Suprapubic skin (tissue), 4 donors: ENCODE results near the gene ATP13A3. TPM values are rescaled to one million over a fixed set of nuclear protein-coding genes. Genes with fewer than 3 reads are reported as not detected.

Experiments used
- DNase-seq, 2 donors: peaks; one replicate each; pipeline ENCODE4 v3.0.0-alpha.2; 2019; ENCODE audit warnings: low spot score in 2 of 2
- H3K27ac ChIP-seq: fragments of 200-600 bp; sonication (generic); one replicate; pipeline ENCODE4 v1.5.1; 2019
- H3K27me3 ChIP-seq: fragments of 200-600 bp; sonication (generic); one replicate; pipeline ENCODE4 v1.5.1; 2019
- H3K36me3 ChIP-seq: fragments of 200-600 bp; sonication (generic); one replicate; pipeline ENCODE4 v1.5.1; 2019
- H3K4me1 ChIP-seq: fragments of 200-600 bp; sonication (generic); one replicate; pipeline ENCODE4 v1.5.1; 2019
- H3K4me3 ChIP-seq: fragments of 200-600 bp; sonication (generic); one replicate; pipeline ENCODE4 v1.5.1; 2019; ENCODE audit warnings: mild to moderate bottlenecking
- H3K9me3 ChIP-seq: fragments of 200-600 bp; sonication (generic); one replicate; pipeline ENCODE4 v1.5.1; 2019
- EP300 ChIP-seq: sonication (generic); formaldehyde crosslinking; IDR thresholded peaks from one replicate; pipeline ENCODE4 v1.6.1; 2017; ENCODE audit warnings: antibody characterized with exemption
- POLR2A ChIP-seq, 2 donors: fragments of 450-650 bp; IDR thresholded peaks; one replicate each; pipeline ENCODE4 v1.6.1; 2017; ENCODE audit warnings: antibody characterized with exemption in 2 of 2, mild to moderate bottlenecking in 2 of 2, moderate library complexity in 2 of 2
- POLR2AphosphoS5 ChIP-seq, 3 donors: sonication (generic); formaldehyde crosslinking; IDR thresholded peaks; one replicate each; pipeline ENCODE4 v1.6.1; 2017; ENCODE audit warnings: antibody characterized with exemption in 3 of 3
- WGBS: methylation state at CpG from one replicate; pipeline ENCODE4 v1.1.5; 2018; 5-methylcytosine and 5-hydroxymethylcytosine counted together
- total RNA-seq, 4 donors: library from RNA; depleted of rRNA; stranded (reverse); fragments of >200 nt; gene quantifications; one replicate each; pipeline ENCODE4 v1.1.0, GENCODE V29; 2016
- TF ChIP-seq, protein P1 (sequence below), 2 donors: fragments of 200-600 bp in 1 of 2; fragments of 450-650 bp in 1 of 2; sonication (generic) in 1 of 2; IDR thresholded peaks; one replicate each; pipeline ENCODE4 v1.5.1; 2016 to 2019; ENCODE audit warnings: antibody characterized with exemption in 2 of 2, mild to moderate bottlenecking in 1 of 2, moderate library complexity in 1 of 2

The ATP13A3 gene
- total RNA-seq, 4 donors from 2014 or later: 49.3 to 76.0 (median 64.0) TPM

DNA sequence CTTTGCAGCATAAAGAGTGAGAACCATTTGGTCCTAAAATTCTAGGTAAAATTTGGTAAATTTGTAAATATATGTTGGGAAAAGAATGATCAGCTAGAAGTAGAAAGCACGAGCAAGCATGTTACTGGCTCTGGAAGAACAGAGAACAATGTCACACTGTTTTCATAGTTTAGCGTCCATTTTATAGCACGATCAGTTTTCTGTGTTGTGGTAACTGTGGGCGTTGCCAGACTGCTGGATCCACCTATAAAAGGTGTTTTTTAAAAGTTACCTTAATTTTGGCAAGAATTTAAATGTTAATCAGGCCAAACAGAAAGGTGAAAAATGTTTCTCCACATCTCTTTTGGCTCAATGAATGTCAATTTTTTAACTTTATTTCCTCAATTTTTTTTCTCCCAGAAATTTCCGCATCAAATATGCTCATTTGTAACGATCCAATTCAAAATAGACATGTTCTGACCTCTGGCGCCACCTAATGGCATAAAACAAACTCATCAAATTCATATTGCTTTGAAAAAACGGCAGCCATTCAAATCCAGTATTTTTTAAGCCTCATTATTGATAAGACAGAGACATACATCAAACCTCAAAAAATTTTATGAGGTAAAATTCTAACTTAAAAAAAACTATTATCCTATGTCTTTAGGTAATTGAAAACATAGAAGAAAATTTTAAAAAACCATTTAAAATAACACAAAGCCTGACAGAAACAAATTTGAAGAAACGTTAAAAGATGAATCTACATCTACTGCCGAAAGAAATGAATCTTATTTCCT is 82.2 kb downstream of the ATP13A3 start:
- no peak overlapping the region for H3K4me3 ChIP-seq
- no peaks in the 10 kb centered on the region for H3K9me3 ChIP-seq
- no peak overlapping the region for H3K27ac ChIP-seq
- H3K27me3 ChIP-seq: peaks cover 6% of the 10 kb centered on the region
- TF ChIP-seq, protein P1, sequence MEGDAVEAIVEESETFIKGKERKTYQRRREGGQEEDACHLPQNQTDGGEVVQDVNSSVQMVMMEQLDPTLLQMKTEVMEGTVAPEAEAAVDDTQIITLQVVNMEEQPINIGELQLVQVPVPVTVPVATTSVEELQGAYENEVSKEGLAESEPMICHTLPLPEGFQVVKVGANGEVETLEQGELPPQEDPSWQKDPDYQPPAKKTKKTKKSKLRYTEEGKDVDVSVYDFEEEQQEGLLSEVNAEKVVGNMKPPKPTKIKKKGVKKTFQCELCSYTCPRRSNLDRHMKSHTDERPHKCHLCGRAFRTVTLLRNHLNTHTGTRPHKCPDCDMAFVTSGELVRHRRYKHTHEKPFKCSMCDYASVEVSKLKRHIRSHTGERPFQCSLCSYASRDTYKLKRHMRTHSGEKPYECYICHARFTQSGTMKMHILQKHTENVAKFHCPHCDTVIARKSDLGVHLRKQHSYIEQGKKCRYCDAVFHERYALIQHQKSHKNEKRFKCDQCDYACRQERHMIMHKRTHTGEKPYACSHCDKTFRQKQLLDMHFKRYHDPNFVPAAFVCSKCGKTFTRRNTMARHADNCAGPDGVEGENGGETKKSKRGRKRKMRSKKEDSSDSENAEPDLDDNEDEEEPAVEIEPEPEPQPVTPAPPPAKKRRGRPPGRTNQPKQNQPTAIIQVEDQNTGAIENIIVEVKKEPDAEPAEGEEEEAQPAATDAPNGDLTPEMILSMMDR (IDR thresholded peaks at IDR 0.05): peak; percentile 51
- TF ChIP-seq POLR2A (IDR thresholded peaks at IDR 0.05) (no peak), POLR2AphosphoS5 (IDR thresholded peaks at IDR 0.05) (no peak), EP300 (no peak)
- H3K4me1 ChIP-seq: no peaks in the 10 kb centered on the region
- no peaks in the 10 kb centered on the region for H3K36me3 ChIP-seq
- WGBS: 41% methylated on average over 10 of the region's 10 CpGs
- DNase-seq: no peak

DNA sequence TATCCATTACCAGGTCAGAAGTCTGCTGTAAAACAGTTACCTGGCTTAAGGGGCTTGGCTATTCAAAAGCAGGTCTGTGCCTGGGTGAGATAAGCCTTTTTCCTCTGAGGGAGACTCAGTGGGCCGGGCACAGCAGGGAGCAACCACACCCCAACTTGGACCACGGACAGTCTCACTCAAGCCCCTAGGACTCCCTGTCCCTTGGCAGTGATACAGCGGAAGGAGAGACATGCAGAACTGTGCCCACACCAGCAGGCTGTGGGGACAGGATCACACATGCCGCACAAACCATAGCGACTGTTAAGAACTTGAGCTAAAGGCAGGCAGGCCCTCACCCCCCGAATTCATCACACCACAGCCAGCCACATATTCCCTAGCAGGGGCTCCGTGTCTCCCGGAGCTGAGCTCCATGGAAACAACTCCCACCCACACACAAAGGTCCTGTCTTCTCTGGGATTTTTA is 84.9 kb downstream of the ATP13A3 start:
- H3K27me3 ChIP-seq: peaks cover 23% of the 10 kb centered on the region
- no peaks in the 10 kb centered on the region for H3K9me3 ChIP-seq
- no peak for DNase-seq
- no peaks in the 10 kb centered on the region for H3K36me3 ChIP-seq
- H3K27ac ChIP-seq: no peak overlapping the region
- 80% methylated on average over 8 of the region's 8 CpGs for WGBS
- H3K4me1 ChIP-seq: peaks cover 14% of the 10 kb centered on the region
- no peak overlapping the region for H3K4me3 ChIP-seq
- TF ChIP-seq EP300 (no peak), POLR2AphosphoS5 (IDR thresholded peaks at IDR 0.05) (no peak), POLR2A (IDR thresholded peaks at IDR 0.05) (no peak)
- TF ChIP-seq, protein P1 (IDR thresholded peaks at IDR 0.05): no peak

DNA sequence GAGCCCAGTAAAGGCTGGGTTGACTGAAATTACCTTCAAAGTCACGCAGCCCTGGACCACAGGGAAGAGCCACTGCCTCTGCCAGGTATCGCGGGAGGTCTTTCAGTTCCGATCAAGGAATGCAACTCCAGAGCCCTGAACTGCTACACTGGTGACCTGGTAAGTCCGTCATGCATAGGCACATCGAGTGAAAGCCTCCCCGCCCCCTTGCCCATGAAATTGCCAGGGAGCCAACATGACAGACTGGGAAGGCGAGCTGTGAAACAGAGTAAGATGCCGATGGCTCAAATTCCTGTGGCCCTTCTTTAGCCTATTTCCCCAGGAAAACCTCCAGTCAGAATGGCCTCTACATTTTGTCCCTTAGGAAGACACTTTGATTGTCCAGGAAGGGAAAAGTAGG is 85.5 kb downstream of the ATP13A3 start:
- peaks cover 26% of the 10 kb centered on the region for H3K27me3 ChIP-seq
- no peaks in the 10 kb centered on the region for H3K36me3 ChIP-seq
- no peak overlapping the region for H3K27ac ChIP-seq
- no peaks in the 10 kb centered on the region for H3K9me3 ChIP-seq
- no peak overlapping the region for H3K4me3 ChIP-seq
- DNase-seq: no peak
- 90% methylated on average over 8 of the region's 9 CpGs for WGBS
- TF ChIP-seq EP300 (no peak), POLR2AphosphoS5 (IDR thresholded peaks at IDR 0.05) (no peak), POLR2A (IDR thresholded peaks at IDR 0.05) (no peak)
- TF ChIP-seq, protein P1 (IDR thresholded peaks at IDR 0.05): no peak
- H3K4me1 ChIP-seq: peaks cover 19% of the 10 kb centered on the region

DNA sequence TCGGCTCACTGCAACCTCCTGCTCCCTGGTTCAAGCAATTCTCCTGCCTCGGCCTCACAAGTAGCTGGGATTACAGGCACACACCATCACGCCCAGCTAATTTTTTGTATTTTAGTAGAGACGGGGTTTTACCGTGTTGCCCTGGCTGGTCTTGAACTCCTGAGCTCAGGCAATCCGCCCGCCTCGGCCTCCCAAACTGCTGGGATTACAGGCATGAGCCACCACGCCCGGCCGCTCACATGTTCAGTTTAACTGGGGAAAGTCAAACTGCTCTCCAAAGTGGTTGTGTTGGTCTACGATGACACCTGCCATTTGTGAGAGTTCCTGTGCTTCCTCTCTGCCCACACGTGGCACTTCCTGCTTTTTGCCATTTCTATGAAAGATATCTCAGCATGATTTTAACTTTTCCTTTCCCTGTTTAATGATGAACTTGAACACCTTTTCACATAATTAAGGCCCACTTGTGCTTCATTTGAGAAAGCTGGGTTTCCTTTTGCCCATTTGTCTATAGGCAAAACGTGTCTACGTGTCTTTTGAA is 86.9 kb downstream of the ATP13A3 start:
- no peak overlapping the region for H3K27ac ChIP-seq
- no peak for DNase-seq
- 94% methylated on average over 15 of the region's 15 CpGs for WGBS
- TF ChIP-seq, protein P1 (IDR thresholded peaks at IDR 0.05): no peak
- no peak for TF ChIP-seq POLR2A (IDR thresholded peaks at IDR 0.05)
- TF ChIP-seq POLR2AphosphoS5 (IDR thresholded peaks at IDR 0.05): no peak
- TF ChIP-seq EP300: no peak
- no peaks in the 10 kb centered on the region for H3K9me3 ChIP-seq
- no peak overlapping the region for H3K4me3 ChIP-seq
- peaks cover 30% of the 10 kb centered on the region for H3K4me1 ChIP-seq
- H3K27me3 ChIP-seq: peaks cover 26% of the 10 kb centered on the region
- H3K36me3 ChIP-seq: no peaks in the 10 kb centered on the region

DNA sequence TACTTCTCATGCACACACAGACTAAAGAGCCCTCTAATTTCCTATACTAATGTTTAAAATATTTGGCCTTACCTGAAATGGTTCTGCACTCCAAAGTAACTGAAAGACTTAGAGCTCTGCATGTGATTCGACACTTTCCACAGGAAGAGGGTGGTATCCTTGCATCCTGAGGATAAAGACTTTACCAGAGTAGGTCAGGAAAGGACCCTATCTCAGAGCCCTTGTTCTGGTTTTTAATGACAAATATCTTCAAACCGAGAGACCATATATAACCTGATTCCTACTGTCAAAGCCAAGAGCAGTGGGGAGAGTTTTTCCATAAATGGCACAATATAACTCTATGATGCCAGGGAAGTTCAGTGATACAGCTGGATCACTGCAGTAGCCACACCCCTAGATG is 87.6 kb downstream of the ATP13A3 start, which contains the start of gene GP5:
GP5 (minus strand) TSS at position 101 of the 400 bp plus-strand sequence. CDS start 984 bp downstream, outside the sequence.
- Histone ChIP-seq H3K4me1 (peaks cover 30% of the 10 kb centered on the region), H3K36me3 (no peaks in the 10 kb centered on the region), H3K27ac (no peak within 1 kb of the TSS), H3K4me3 (peak within 1 kb of the TSS; percentile 30), H3K9me3 (no peaks in the 10 kb centered on the region), H3K27me3 (peaks cover 26% of the 10 kb centered on the region)
- WGBS: 71% methylated on average over 2 of the region's 2 CpGs
- TF ChIP-seq EP300: no peak
- TF ChIP-seq, protein P1 (IDR thresholded peaks at IDR 0.05): no peak
- no peak for TF ChIP-seq POLR2AphosphoS5 (IDR thresholded peaks at IDR 0.05)
- no peak for TF ChIP-seq POLR2A (IDR thresholded peaks at IDR 0.05)
- DNase-seq: no peak
